SK-N-SH (cell line): ENCODE measurements around the gene ANKRD11. TPM values are rescaled to one million over a fixed set of nuclear protein-coding genes. Genes with fewer than 3 reads are reported as not detected.

ENCODE experiments used
- CTCF ChIA-PET: fragments of 300-600, 350-600 bp; formaldehyde crosslinking; extraction: SDS; loops from one replicate; lab custom pipeline; 2021; lab: Yijun Ruan, JAX
- POLR2A ChIA-PET: fragments of 350-600 bp; sonication (Branson Sonifier 250); formaldehyde crosslinking; extraction: SDS; loops from one replicate; lab custom pipeline; 2020; ENCODE audit warnings: antibody characterized with exemption, inconsistent platforms; lab: Yijun Ruan, JAX
- DNase-seq: peaks from one replicate; pipeline ENCODE4 v3.0.0; 2012
- H2AFZ ChIP-seq: fragments of 200-600 bp; sonication (generic); 2 replicates; pipeline ENCODE4 v1.8.1; 2016; ENCODE audit warnings: antibody characterized with exemption, mild to moderate bottlenecking, low read depth
- H3F3A ChIP-seq: fragments of 200-600 bp; sonication (generic); replicated peaks from 2 replicates; pipeline ENCODE3; 2016; ENCODE audit warnings: antibody characterized with exemption, mild to moderate bottlenecking; ENCODE audit not compliant: insufficient read depth
- H3K27ac ChIP-seq, 2 experiments: fragments of 200-500 bp in 1 of 2; fragments of 200-600 bp in 1 of 2; sonication (Bioruptor generic) in 1 of 2; sonication (generic), shearing (Covaris generic) in 1 of 2; 2 replicates each; pipeline versions ENCODE4 v1.5.1 to v1.6.1; 2014 to 2016; ENCODE audit warnings: low read depth in 2 of 2, inconsistent platforms in 1 of 2, low read length in 1 of 2, mild to moderate bottlenecking in 1 of 2, mixed read lengths in 1 of 2
- H3K27me3 ChIP-seq: fragments of 200-600 bp; sonication (generic), shearing (Covaris generic); 2 replicates; pipeline ENCODE4 v1.6.1; 2016; ENCODE audit warnings: mixed run types; ENCODE audit not compliant: insufficient read depth
- H3K36me3 ChIP-seq, 2 experiments: fragments of 200-500 bp in 1 of 2; fragments of 200-600 bp in 1 of 2; sonication (Bioruptor generic) in 1 of 2; sonication (generic) in 1 of 2; replicated peaks in 1 of 2; 2 replicates each; pipeline versions ENCODE3 to v1.5.1; 2014 to 2016; ENCODE audit warnings: low read length in 1 of 2, mild to moderate bottlenecking in 1 of 2; ENCODE audit not compliant: insufficient read depth in 2 of 2, control insufficient read depth in 1 of 2
- H3K4me1 ChIP-seq, 2 experiments: fragments of 200-500 bp in 1 of 2; fragments of 200-600 bp in 1 of 2; sonication (Bioruptor generic) in 1 of 2; sonication (generic), shearing (Covaris generic) in 1 of 2; 2 replicates each; pipeline versions ENCODE4 v1.5.1 to v1.6.1; 2014 to 2016; ENCODE audit warnings: low read depth in 1 of 2, low read length in 1 of 2, mixed run types in 1 of 2; ENCODE audit not compliant: insufficient read depth in 2 of 2, control insufficient read depth in 1 of 2
- H3K4me2 ChIP-seq: fragments of 200-600 bp; sonication (generic), shearing (Covaris generic); 2 replicates; pipeline ENCODE4 v1.6.1; 2017; ENCODE audit warnings: mixed run types
- H3K4me3 ChIP-seq, 2 experiments: fragments of 200-500 bp in 1 of 2; fragments of 200-600 bp in 1 of 2; sonication (Bioruptor generic) in 1 of 2; sonication (generic), shearing (Covaris generic) in 1 of 2; 2 replicates each; pipeline versions ENCODE4 v1.5.1 to v1.8.1; 2014 to 2016; ENCODE audit warnings: low read depth in 2 of 2, inconsistent platforms in 1 of 2, low read length in 1 of 2, mild to moderate bottlenecking in 1 of 2, mixed read lengths in 1 of 2, moderate library complexity in 1 of 2
- H3K79me2 ChIP-seq: fragments of 200-600 bp; sonication (generic); 2 replicates; pipeline ENCODE4 v1.8.1; 2017; ENCODE audit warnings: mild to moderate bottlenecking; ENCODE audit not compliant: insufficient read depth
- H3K9ac ChIP-seq: fragments of 200-600 bp; sonication (generic); 2 replicates; pipeline ENCODE4 v1.6.1; 2017; ENCODE audit warnings: mixed run types
- H3K9me2 ChIP-seq: fragments of 200-600 bp; sonication (generic); 2 replicates; pipeline ENCODE4 v1.6.1; 2017; ENCODE audit warnings: mixed run types
- H3K9me3 ChIP-seq: fragments of 200-600 bp; sonication (generic); 2 replicates; pipeline ENCODE4 v1.6.1; 2017; ENCODE audit warnings: mixed run types, mild to moderate bottlenecking, moderate library complexity
- H4K20me1 ChIP-seq: fragments of 200-600 bp; sonication (generic); 2 replicates; pipeline ENCODE4 v1.6.1; 2017; ENCODE audit warnings: mild to moderate bottlenecking, mixed run types; ENCODE audit not compliant: insufficient read depth
- NRF1 ChIP-seq: IDR thresholded peaks from 2 replicates; pipeline ENCODE4 v1.6.1; 2012; ENCODE audit warnings: low read depth, mild to moderate bottlenecking, low read length
- POLR2AphosphoS5 ChIP-seq: IDR thresholded peaks from 2 replicates; pipeline ENCODE4 v1.6.1; 2012; ENCODE audit warnings: low read depth, low read length
- RCOR1 ChIP-seq: fragments of 150-350 bp; IDR thresholded peaks from 2 replicates; pipeline ENCODE4 v1.6.1; 2017; ENCODE audit warnings: antibody characterized with exemption, low read length
- RFX5 ChIP-seq: IDR thresholded peaks from 2 replicates; pipeline ENCODE4 v1.6.1; 2012; ENCODE audit warnings: mild to moderate bottlenecking, improper control_type of control experiment, low read length
- SMC3 ChIP-seq: IDR thresholded peaks from 2 replicates; pipeline ENCODE4 v1.6.1; 2012; ENCODE audit warnings: low read depth, low read length, improper control_type of control experiment
- TEAD4 ChIP-seq: IDR thresholded peaks from 2 replicates; pipeline ENCODE4 v1.4.0; 2012; ENCODE audit warnings: mild to moderate bottlenecking, borderline replicate concordance; ENCODE audit not compliant: insufficient read depth
- YY1 ChIP-seq: IDR thresholded peaks from 2 replicates; pipeline ENCODE4 v1.4.0; 2012; ENCODE audit warnings: low read depth, mild to moderate bottlenecking
- WGBS: methylation state at CpG from one replicate; pipeline ENCODE4 v1.1.6; 2017; ENCODE audit warnings: low lambda C conversion rate; 5-methylcytosine and 5-hydroxymethylcytosine counted together
- polyA plus RNA-seq, 3 experiments: library from polyadenylated mRNA; depleted of rRNA; stranded (reverse); fragments of >200 nt; gene quantifications; 2 replicates each; pipeline ENCODE4 v1.2.3, GENCODE V29; 2012
- TF ChIP-seq, protein P1 (sequence below): fragments of 150-350 bp; IDR thresholded peaks from 2 replicates; pipeline ENCODE4 v1.6.1; 2017; ENCODE audit warnings: antibody characterized with exemption, low read length, low read depth, borderline replicate concordance
- TF ChIP-seq, protein P2 (sequence below): fragments of 200-600 bp; sonication (generic); IDR thresholded peaks from 2 replicates; pipeline ENCODE4 v1.6.1; 2017; ENCODE audit warnings: antibody characterized with exemption, mild to moderate bottlenecking, moderate library complexity
- TF ChIP-seq, protein P3 (sequence below): IDR thresholded peaks from 2 replicates; pipeline ENCODE4 v1.4.0; 2012; ENCODE audit warnings: low read depth, borderline replicate concordance
- TF ChIP-seq, protein P4 (sequence below): fragments of 150-350 bp; IDR thresholded peaks from 2 replicates; pipeline ENCODE4 v1.6.1; 2016; ENCODE audit warnings: mild to moderate bottlenecking, low read depth, low read length

The ANKRD11 gene
- polyA plus RNA-seq, 1 of the 3 experiments (the other 2 are of a cell fraction), result 50.2 TPM

DNA sequence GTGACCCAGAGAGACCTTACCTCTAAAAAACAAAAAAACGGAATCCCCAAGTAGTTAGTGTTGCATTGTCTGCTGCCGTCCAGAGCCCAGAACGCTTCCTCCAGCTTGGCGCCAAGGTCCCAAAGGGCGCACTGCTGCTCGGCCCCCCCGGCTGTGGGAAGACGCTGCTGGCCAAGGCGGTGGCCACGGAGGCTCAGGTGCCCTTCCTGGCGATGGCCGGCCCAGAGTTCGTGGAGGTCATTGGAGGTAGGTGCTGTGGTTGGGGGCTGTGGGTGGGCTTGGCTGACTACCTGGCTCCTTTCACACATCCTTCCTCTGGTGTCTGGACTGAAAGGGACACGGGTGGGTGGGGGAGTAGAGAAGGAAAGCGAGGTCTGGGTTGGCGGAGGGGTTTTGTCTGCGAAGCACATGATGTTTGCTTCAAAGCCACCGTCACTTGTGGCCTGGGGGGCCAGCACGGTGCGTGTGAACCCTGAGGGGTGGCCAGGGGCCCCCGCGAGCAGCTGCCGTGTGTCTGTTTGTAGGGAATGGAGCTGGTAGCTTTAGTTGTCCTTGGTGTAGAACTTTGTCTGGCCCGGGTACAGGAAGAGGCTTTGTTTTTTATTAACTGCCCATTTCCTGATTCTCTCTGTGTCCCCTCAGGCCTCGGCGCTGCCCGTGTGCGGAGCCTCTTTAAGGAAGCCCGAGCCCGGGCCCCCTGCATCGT is 41.6 kb upstream of the ANKRD11 start:
- no peaks in the 10 kb centered on the region for H3K9me2 ChIP-seq
- no peak overlapping the region for H2AFZ ChIP-seq
- no peak overlapping the region for H3K4me3 ChIP-seq
- no peak overlapping the region for H3K9ac ChIP-seq
- H3K9me3 ChIP-seq, result no peaks in the 10 kb centered on the region
- ChIA-PET CTCF (interaction anchor here (1.1 to 2.7 kb wide), 2 partner anchors 26 to 216 kb away, joined by 4 to 9 read pairs; no protein-coding TSS in a partner anchor), POLR2A (interaction anchor here (1.1 to 1.5 kb wide), 2 partner anchors 18 to 24 kb away, joined by 3 read pairs; partner anchors contain the start of gene SPG7)
- no peaks in the 10 kb centered on the region for H3K27me3 ChIP-seq
- H4K20me1 ChIP-seq, result 0 out of 2 replicates have a peak, but pooled peaks cover 4% of the 10 kb centered on the region
- no peaks in the 10 kb centered on the region for H3K4me1 ChIP-seq
- H3F3A ChIP-seq, result no peaks in the 10 kb centered on the region
- H3K27ac ChIP-seq, result no peak overlapping the region
- 94% methylated on average over 22 of the region's 31 CpGs for WGBS
- H3K79me2 ChIP-seq, result peaks cover 14% of the 10 kb centered on the region
- DNase-seq, result no peak
- peaks cover 46 to 65% of the 10 kb centered on the region in 2 experiments for H3K36me3 ChIP-seq
- TF ChIP-seq, protein P1, sequence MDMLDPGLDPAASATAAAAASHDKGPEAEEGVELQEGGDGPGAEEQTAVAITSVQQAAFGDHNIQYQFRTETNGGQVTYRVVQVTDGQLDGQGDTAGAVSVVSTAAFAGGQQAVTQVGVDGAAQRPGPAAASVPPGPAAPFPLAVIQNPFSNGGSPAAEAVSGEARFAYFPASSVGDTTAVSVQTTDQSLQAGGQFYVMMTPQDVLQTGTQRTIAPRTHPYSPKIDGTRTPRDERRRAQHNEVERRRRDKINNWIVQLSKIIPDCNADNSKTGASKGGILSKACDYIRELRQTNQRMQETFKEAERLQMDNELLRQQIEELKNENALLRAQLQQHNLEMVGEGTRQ, result no peak
- TF ChIP-seq NRF1 (no peak), RCOR1 (no peak), RFX5 (no peak), YY1 (no peak), TEAD4 (no peak), POLR2AphosphoS5 (no peak), SMC3 (no peak)
- TF ChIP-seq, protein P2, sequence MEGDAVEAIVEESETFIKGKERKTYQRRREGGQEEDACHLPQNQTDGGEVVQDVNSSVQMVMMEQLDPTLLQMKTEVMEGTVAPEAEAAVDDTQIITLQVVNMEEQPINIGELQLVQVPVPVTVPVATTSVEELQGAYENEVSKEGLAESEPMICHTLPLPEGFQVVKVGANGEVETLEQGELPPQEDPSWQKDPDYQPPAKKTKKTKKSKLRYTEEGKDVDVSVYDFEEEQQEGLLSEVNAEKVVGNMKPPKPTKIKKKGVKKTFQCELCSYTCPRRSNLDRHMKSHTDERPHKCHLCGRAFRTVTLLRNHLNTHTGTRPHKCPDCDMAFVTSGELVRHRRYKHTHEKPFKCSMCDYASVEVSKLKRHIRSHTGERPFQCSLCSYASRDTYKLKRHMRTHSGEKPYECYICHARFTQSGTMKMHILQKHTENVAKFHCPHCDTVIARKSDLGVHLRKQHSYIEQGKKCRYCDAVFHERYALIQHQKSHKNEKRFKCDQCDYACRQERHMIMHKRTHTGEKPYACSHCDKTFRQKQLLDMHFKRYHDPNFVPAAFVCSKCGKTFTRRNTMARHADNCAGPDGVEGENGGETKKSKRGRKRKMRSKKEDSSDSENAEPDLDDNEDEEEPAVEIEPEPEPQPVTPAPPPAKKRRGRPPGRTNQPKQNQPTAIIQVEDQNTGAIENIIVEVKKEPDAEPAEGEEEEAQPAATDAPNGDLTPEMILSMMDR, result no peak
- TF ChIP-seq, protein P3, sequence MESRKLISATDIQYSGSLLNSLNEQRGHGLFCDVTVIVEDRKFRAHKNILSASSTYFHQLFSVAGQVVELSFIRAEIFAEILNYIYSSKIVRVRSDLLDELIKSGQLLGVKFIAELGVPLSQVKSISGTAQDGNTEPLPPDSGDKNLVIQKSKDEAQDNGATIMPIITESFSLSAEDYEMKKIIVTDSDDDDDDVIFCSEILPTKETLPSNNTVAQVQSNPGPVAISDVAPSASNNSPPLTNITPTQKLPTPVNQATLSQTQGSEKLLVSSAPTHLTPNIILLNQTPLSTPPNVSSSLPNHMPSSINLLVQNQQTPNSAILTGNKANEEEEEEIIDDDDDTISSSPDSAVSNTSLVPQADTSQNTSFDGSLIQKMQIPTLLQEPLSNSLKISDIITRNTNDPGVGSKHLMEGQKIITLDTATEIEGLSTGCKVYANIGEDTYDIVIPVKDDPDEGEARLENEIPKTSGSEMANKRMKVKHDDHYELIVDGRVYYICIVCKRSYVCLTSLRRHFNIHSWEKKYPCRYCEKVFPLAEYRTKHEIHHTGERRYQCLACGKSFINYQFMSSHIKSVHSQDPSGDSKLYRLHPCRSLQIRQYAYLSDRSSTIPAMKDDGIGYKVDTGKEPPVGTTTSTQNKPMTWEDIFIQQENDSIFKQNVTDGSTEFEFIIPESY, result no peak
- TF ChIP-seq, protein P4, sequence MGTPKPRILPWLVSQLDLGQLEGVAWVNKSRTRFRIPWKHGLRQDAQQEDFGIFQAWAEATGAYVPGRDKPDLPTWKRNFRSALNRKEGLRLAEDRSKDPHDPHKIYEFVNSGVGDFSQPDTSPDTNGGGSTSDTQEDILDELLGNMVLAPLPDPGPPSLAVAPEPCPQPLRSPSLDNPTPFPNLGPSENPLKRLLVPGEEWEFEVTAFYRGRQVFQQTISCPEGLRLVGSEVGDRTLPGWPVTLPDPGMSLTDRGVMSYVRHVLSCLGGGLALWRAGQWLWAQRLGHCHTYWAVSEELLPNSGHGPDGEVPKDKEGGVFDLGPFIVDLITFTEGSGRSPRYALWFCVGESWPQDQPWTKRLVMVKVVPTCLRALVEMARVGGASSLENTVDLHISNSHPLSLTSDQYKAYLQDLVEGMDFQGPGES, result no peak
- H3K4me2 ChIP-seq, result no peak overlapping the region
